ENCODE results near the gene C1orf35.

Gene C1orf35

GRCh38 chr1:228066891-228067654, 36.1 kb downstream of the C1orf35 start:
- no peak for TF ChIP-seq CTCF (conservative IDR thresholded peaks at IDR 0.05)
- no peak overlapping the region for H3K27ac ChIP-seq

DNA sequence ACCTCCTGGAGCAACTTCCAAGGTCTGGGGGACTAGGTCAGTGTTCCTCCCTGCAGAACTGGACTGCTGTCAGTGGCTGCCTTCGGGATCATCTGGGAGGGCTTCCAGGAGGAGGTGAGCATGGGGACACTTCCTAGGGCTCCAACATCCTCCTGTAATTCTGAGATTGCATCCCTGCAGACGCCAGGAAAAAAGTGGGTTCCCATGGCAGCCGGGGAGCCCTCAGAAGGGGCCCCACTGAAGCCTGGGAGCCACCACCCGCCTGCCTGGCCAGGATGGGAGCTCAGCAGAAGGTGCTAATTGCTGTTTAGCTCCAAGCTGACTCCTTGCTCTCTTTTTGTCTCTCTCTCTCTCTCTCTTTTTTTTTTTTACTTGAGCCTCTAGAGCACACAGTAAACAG, 36.7 kb downstream of the C1orf35 start:
- H3K27ac ChIP-seq: no peak overlapping the region
- TF ChIP-seq CTCF (conservative IDR thresholded peaks at IDR 0.05): no peak

GRCh38 chr1:228065543-228066347, 37.4 kb downstream of the C1orf35 start:
- no peak overlapping the region for H3K27ac ChIP-seq
- TF ChIP-seq CTCF (conservative IDR thresholded peaks at IDR 0.05): no peak

DNA sequence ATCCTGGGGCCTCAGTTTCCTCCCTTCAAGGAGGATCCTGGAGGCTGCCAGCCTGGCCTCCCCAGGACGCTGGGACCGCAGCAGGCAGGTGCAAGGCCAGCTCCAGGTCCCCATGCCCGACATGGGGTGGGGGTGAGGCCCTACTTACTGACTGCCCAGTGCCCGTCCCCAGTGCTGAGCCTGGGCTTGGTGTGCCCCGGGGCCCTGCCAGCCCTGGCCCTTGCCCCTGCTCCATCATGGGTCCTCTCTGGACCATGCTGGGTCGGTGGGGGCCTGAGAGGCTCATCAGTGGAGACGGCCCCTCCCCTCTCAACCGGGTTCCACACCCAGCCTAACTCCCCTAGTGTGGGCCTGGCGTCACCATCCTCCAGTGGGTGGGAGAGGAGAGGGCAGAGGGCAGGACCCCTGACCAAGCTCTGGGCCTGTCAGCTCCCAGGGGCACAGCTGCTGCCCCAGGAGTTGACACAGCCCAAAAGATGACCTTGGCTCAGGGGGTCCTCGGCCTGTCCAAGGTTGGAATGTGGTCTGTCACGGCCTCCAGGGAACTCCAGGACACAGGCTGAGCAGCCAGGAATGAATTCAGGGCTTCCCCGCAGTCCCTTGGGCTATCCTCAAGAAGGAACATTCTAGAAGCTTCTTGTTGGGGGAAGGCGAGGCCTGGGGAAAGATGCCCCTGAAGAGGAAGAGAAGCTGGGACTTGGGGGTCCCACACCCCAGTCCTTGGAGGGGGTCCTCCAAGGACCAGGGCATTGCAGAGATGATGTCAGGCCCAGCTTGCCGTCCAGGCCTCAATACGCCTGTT, 38.2 kb downstream of the C1orf35 start:
- H3K27ac ChIP-seq: no peak overlapping the region

DNA sequence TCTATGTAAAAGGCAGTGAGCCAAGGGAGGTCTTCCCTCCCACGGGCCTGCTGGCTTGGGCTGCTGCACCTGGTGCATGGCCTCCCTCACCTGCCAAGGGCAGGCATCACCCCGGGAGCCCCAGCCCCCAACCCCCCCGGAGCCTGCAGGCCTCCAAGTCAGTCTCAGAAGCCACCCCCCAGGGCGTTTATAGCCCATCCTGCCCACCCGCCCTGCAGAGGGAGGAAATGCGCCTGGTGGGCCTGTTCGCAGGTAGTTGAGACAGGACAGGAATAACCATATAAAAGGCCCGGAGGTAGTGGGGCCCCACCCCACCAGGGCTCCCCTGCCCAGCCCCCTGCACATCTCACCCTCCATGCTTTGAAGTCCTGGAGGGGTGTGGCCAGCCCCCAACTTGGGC, 38.8 kb downstream of the C1orf35 start:
- TF ChIP-seq CTCF (conservative IDR thresholded peaks at IDR 0.05): no peak
- no peak overlapping the region for H3K27ac ChIP-seq

More for the DNA sequence above, 38.2 kb downstream of the C1orf35 start:
- no peak for TF ChIP-seq CTCF (conservative IDR thresholded peaks at IDR 0.05)

DNA sequence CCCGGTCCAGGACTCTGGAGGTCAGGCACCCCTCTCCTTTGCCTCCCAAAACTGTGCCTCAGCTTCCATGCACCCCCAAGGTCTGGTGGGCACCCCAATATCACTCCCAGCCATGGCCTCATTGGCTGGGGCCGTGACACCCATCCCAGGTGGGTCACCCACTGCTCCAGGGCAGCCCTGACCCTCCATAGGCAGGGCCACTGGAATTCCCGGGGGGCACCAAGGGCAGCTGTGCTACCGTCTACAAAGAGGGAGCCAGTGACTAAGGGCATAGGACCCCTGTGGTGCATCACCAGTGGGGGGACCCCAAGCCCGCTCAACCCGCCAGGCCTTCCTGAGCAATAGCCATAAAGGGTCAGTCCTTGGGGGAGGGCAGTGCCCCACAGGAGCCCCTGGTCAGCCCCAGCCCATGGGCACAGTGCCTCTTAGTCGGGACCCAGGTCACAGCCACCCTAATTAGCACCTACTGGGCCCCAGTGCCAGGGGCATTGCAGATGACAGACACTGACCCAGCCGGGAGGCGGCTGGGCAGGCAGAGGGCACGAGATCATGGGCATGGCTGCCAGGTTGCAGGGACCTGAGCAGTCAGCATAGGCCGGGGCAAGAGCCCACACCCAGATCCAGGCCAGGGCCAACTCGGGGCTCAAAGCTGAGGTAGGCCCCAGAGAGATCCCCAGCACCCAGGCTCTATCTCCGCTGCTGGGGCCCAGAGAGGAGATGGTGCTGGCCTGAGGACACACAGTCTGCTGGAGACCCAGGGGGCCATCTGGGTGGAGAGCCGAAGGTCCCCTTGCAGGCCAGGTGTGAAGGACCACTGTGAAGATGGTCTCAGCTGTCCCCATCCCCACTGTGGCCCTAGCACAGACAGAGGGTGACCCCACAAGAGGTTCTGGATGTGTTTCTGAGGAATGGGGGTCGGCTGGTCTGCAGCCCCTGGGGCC, 39.6 kb downstream of the C1orf35 start:
- TF ChIP-seq CTCF (conservative IDR thresholded peaks at IDR 0.05): no peak
- no peak overlapping the region for H3K27ac ChIP-seq

Data from VCaP (cell line).